Thyroid gland (tissue), 4 donors: ENCODE measurements around the gene HNRNPF.

Experiments used
- CTCF ChIP-seq, 6 experiments: fragments of 200-600 bp in 3 of 6; fragments of 450-650 bp in 3 of 6; sonication (generic) in 3 of 6; IDR thresholded peaks; one replicate each; pipeline ENCODE4 v1.5.1; 2016 to 2019; ENCODE audit warnings: antibody characterized with exemption in 6 of 6, mild to moderate bottlenecking in 2 of 6, inconsistent platforms in 1 of 6, moderate library complexity in 1 of 6
- POLR2A ChIP-seq, 2 donors: fragments of 450-650 bp; IDR thresholded peaks; one replicate each; pipeline ENCODE4 v1.6.1; 2017; ENCODE audit warnings: antibody characterized with exemption in 2 of 2, mild to moderate bottlenecking in 2 of 2, moderate library complexity in 1 of 2

- peak in 4 of 6 experiments; percentile 14 to 21 (median 19) for TF ChIP-seq CTCF (IDR thresholded peaks at IDR 0.05)
- peak in 1 of 2 donors; percentile 61 for TF ChIP-seq POLR2A (IDR thresholded peaks at IDR 0.05)
Observed at GRCh38 chr10:43407576-43408330, 1.2 kb downstream of the HNRNPF start.
